Measurements from ENCODE around the gene LHFPL3.

The LHFPL3 gene

DNA sequence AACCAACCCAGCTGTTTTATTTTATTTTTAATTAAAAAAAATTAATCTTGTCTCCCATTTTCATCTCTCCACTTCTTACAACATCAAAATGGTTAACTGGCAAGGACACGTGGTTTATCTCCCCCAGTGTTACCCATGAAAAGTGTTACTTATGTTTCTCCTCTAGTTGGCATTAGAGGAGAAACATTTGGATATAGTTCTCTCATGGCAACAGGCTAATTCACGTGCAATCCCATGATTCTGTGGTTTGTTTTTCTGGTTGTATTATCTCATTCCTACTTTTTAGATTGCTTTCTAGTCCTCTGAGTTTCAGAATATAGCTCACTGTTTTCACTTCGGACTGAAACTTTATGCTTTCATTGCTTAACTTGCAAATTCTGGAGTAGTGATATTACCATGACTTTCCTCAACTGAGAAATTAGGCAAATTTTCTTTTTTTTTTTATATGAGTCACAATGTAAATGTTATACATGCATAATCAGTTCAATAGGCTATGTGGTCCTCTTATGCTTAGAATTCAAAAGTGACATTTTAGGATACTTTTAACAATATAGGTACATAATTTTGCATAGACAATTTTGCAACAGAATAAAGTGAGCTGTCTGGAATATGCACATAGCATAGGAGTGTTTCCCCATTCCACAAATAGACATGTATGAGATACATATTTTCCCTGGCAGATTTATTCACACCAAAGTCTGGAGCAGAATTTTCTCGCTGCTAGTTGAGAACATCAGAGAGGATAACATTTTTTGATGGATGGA is 43.0 kb downstream of the LHFPL3 start:
- no peak for DNase-seq (ENCODE audit: low read depth)

DNA sequence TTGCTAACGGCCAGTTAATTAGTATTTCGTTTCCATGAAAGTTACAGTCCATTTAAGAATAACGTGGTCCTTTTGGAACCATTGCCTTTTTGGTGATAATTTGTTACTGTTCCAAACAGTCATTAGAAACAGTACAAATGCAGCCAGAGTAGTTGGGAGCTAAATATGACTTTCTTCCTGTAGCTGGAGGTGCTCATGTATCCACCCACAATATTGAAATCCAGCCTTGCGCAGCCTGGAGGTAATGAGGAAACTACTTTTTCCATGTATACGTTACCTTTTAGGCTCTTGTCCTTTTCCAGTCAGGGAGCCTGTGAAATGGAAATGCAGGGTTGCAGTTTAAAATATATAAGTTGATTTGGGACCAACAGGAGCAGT is 43.6 kb downstream of the LHFPL3 start:
- no peak for DNase-seq (ENCODE audit: low read depth)

DNA sequence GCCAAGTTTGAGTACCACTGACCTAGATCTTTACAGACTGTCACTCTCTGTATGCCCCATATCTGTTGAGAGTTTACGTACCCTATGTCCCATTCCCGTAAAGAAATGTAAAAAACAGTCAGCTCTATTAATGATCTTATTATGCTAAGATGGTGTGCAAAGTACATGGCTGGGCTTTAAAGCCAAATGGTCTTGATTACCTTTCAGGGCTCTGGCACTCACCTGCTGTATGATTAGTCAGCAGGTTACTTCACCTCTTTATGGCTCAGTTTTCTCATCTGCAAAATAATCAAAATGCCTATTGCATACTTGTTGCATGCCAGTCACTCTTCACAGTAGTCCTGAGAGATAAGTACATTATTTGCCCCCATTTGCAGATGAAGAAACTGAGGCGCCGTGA is 54.2 kb downstream of the LHFPL3 start:
- DNase-seq (ENCODE audit: low read depth): no peak

DNA sequence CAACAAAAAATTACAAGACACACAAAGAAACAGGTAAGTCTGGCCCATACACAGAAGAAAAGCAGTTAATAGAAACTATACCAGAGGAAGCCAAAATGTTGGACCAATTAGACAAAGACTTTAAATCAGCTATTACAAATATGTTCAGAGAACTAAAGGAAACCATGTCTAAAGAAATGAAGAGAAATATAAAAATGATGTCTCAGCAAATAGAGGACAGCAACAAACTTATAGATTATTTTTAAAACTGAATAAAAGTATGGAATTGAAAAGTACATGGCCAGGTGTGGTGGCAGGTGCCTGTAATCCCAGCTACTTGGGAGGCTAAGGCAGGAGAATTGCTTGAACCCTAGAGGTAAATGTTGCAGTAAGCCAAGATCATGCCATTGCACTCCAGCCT is 58.5 kb downstream of the LHFPL3 start:
- no peak for DNase-seq (ENCODE audit: low read depth)

DNA sequence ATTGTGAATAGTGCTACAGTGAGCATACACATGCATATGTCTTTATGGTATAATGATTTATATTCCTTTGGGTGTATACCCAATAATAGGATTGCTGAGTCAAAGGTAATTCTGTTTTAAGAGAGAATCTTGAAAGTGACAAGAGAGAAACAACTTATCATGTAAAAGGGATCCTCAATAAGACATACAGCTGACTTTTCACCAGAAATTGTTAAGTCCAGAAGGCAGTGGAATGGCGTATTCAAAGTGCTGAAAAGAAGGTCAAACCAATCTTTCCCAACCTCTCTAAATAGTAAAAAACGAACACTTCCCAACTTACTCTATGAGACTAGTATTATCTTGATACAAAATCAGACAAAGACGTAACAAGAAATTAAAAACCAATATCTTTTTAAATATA is 59.8 kb downstream of the LHFPL3 start:
- DNase-seq (ENCODE audit: low read depth): no peak

DNA sequence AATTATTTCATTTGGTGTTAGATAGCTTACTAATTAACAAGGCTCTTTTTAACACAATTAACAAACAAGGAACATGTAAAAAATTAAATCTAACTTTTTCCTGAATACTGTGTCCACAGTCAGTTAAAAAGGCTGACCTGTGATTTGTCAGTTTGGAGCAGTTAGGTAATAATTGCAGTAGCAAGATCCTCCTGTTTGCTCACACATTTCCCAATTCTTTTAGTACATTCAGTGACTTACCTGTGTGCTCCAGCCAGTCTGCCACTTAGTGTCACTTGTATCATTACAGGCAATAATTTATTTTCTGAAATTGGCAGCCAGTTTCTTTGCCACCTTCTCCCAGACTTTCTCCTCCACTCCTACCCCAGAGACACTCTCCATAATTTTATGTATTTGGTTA is 66.8 kb downstream of the LHFPL3 start:
- no peak for DNase-seq (ENCODE audit: low read depth)

DNA sequence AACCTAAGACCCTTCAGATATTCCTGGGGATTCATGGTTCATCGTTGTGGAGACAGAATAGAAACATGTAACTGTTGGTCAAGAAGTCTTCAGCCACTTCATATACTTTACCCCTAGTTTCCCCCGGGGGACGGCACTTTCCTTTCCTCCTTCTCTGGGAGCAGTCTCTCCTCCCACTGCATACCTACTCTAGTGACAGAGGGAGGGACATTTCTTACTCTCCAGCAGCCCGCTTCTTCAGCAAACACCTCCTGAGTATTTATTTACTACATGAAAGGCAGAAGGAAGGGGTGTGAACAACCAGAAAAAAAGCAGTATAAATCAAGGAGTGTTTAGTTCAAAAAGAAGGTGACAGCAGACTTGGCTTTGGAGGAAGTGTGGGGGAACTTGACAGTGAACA is 69.0 kb downstream of the LHFPL3 start:
- no peak for DNase-seq (ENCODE audit: low read depth)

DNA sequence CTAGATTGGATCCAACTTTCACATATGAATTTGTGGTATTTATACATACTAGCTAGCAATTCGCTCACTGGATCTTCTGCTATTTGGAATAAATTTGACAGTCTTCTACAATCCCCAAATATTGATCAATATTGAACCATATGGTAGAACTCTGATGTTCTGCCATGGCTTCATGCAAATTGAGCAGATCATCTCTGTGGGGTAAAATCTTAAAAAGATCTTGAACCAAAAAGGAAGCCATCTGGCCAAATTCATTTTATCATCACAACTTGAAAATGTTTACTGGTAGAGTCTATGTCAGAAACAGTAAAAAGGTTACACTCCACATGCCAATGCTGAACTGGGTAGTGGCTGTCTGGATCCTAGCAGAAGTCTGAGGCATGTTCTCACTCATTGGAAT is 80.0 kb downstream of the LHFPL3 start:
- DNase-seq (ENCODE audit: low read depth): no peak

DNA sequence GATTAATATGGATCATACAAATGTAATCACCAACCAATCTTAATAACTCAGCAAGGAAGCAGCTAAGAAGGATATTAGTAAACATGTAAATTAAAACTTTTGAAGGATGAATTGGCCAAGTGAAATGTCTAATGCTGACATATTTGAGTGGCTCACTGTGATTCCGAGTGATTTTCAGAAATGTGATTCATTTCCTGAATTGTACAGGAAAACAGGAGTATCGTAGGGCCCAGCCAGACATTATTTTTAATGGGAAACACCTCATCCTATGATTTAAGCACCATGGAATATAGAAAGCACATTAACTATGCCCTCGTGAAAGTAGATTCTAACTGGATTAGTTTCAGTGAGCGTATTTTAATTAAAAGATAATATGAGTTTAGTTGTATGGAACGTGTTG is 82.3 kb downstream of the LHFPL3 start:
- DNase-seq (ENCODE audit: low read depth): no peak

DNA sequence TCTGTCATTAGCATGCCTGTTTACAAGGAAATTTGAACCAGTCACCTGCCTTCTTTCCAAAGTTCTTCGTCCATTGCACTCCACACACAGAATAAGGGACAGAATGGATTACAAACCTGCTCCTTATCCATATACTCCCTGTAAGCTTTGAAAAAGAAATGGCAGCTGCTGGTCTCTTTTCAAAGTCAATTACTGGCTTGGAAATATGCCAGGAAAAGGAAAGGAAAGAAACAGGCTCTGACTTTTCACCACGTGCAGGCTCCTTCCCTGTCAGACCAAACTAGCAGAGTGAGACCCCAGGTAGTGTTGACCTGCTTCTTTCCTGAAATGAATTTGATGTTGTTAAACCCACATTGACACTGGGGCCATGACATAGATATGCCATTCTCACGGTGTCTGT is 84.5 kb downstream of the LHFPL3 start:
- no peak for DNase-seq (ENCODE audit: low read depth)

DNA sequence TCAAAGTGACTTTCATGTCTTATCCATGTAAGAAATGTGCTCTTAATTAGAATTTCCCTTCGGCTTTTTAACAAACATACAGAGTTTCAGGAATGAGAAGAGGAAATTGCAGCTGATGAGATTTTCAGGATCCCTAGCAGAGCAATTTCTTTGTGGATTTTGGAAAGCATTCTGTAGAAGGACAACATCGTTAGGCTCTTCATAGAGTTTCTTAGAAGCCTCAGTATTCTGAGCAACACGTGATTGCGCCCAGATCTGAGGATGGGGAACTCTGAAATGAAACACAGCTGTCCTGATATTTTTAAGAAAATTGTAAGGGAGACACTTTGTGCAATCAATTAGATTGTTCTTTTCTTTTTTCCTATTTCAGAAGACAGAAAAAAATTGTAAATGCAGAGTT is 85.8 kb downstream of the LHFPL3 start:
- DNase-seq (ENCODE audit: low read depth): no peak

DNA sequence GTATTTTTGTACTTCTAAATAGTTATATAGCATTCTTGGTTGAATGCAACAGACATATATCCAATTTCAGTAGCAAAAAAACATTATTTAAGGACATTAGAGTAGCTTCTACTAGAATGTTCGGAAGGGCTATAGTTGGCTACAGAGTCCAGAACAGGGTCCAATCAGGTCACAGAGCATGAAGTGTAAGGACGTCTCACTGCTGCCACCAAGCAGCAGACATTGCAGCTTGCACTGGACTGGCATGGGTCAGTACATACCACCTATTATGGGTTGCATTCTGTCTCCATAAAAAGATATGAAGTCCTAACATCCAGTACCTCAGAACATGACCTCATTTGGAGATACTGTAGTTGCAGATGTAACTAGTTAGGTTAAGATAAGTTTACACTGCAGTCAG is 87.3 kb downstream of the LHFPL3 start:
- no peak for DNase-seq (ENCODE audit: low read depth)

DNA sequence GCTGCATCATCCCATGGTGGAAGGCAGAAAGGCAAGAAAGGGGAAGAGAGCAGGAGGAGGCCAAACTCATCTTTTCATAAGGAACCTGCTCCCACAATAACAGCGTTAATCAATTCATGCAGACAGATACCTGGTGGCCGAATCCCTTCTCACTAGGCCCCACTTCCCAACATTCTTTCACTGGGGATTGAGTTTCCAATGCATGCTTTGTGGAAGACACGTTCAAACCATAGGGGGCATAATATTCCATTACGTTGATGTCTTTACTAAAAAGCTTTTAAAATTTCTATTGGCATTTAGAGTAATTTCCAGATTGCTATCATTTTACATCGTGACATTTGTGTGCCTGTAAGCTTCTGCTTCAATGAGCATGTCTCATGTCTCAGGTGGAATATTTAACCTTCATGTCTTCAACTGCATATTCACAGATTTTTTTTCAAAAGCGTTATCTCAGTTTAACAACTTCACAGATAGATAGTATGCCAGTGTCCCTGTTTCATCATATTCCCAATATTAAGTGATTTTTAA is 88.5 kb downstream of the LHFPL3 start:
- DNase-seq (ENCODE audit: low read depth): no peak

DNA sequence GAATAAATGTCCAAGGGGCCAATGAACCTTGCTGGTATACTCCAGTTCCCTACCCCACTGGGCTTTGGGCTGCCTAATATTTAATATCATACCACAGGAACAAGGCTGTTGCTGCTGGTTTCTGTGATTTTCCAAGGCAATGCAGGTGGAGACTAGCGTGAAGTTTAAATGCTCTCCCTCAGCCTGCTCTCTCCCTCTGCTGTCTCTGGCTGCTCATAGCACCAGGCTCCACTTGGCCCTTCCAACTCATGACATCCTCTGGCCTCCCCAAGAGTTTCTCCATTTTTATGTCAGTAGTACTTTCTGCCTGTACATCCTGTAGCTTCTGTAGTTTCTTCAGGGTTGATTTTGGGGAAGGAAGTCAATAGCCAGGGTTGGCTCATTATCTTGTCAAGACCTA is 103.5 kb downstream of the LHFPL3 start:
- DNase-seq (ENCODE audit: low read depth): no peak

DNA sequence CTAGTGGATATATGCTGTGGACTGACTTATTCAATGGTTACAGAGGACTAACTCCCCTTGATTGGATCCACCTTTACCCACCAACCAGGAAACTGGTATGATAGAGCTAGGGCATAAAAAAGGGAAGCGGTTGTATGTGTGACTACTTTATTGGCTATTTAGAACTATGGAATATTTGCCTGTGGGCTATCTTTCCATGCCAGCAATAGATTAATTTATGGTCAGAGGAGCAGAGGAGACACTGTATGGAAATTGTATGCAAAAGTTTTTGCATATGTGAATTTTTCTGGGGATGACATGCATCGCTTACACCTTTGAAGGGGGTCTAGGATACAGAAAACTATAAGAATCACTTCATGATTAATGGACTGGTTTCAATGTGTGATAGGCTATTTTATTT is 105.7 kb downstream of the LHFPL3 start:
- DNase-seq (ENCODE audit: low read depth): no peak

DNA sequence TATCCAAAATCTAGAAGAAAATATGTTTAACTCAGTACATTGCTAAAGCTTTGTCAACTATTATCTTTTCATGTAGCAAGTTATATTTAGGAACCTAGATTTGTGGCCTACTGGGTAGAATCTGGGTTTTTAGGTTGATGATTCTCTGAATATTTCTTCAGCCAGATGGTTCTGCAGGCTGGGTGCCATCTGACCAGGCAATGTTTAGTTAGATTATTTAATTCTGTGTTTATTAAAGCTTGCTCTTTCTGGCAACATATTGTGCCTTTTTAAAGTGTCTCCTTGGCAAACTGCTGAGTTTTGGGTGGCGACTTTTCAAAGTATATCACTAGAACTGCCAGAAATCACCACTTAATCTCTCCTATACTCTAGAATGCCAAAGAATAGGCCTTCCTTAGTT is 114.1 kb downstream of the LHFPL3 start:
- DNase-seq (ENCODE audit: low read depth): no peak

DNA sequence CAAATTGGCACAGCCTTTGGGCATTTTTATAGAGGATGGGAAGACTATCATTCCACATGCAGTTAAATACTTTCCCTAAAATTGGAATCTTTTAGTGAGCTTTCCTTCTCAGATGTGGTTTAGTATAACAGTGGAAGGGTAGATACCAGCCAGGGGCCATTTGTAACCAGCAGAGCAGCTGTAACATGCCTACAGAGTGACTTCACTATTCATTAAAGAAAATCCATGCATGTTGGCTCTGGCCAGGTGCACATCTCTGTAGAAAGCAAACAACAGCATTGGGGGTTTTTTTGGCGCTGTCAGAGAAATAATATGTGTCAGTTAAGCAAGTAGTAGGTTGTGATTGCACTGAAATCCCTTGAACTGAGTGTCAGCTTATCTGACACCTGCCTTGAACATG is 115.6 kb downstream of the LHFPL3 start:
- no peak for DNase-seq (ENCODE audit: low read depth)

DNA sequence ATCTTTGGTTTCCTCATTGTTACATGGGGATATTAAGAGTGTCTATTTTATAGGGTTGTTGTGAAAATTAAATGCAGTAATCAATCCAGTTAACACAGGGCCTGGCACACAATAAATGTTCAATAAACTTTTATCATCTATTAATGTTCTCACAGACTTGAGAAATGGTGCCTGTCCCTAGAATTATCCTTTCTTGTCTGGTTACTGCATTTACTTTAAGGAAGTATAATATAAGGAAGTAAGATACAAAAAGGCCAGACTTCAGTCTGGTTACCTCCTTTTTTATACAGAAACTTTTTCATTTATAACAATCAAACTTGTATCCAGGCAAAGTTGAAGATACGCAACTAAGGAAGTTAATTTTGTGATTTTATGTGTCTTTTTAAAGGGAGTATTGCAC is 117.0 kb downstream of the LHFPL3 start:
- no peak for DNase-seq (ENCODE audit: low read depth)

DNA sequence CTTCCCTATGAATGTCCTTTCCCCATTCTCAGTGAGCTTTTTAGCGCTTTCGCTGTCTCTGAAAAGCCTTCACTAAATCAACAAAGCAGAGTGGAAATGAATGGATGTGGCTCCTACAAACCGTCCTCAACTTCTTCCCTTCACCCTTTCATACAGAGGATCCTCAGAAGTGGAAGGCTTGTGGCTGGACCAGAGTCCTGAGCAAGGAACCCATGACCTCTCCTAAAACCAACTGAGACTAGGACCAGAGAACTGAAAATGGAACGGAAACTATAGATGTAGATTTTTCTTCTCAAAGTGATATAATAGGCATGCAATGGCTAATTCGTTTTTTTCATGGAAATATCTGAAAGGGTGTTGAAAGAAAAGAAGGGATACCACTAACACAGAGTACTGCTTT is 122.5 kb downstream of the LHFPL3 start:
- no peak for DNase-seq (ENCODE audit: low read depth)

DNA sequence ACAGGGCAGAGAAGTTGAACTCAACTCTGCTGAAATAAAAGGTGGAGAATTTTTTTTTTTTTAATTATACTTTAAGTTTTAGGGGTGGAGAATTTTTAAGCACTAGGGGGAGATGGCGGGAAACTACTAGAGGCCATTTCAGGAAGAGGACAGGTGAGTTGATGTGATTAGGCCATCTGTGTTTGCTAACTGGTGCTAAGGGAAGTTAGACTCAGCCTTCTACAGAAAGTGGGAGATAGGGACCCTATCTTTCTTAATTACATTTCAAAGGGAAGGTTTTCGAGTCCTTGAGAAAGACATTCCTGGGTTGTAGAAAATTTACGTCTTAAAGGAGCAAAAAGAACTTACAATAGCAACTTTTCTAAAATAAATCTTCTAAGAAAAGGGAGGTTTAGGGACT is 124.8 kb downstream of the LHFPL3 start:
- DNase-seq (ENCODE audit: low read depth): no peak

DNA sequence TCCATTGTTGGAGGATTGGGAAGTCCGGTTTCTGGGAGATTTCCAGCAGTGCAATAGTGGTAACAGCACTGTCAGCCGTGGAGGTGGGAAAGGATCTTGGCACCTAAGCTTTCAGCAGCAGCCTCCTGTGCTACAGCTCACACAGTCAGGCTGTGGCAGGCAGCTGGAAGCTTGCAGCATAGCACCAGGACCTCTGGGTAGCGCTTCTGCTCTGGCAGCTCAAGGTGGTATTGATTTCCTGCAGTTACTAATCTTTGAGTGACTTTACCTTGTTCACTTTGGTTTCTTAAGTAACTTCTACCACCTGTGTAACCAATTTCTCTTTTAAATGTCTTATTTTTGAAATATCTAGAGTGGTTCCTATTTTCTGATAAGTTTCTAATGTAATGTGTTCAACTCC is 130.5 kb downstream of the LHFPL3 start:
- no peak for DNase-seq (ENCODE audit: low read depth)

DNA sequence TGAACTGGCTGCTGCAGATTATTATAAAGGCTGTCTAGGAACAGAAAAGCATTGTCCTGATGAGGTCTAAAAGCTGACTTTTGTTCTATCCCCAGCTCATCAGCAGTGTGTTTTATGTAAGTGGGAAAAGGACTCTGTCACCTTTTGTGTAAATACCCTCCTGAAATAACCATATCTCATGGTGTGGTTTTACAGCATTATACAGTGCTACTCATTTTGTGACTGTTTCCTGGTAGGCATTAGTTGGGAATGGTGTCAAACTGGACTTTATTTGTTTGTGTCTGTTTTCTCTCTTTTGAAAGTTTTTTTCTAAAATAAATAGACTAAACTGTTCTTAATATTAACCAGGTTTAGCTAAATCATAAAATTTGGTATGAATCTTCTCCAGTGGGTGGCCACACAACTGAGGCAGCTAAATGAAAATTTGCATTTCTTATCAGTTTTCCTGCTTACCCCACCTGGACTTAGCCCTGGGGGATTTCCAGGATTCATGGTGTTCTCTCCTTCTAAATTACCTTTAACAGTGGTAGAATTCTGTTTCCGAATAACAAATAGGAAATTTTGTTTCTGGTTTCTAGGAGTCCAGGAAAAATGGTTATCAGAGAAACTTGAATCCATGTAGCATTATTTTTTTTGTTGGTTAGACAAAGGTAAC is 140.9 kb downstream of the LHFPL3 start:
- DNase-seq (ENCODE audit: low read depth): no peak

DNA sequence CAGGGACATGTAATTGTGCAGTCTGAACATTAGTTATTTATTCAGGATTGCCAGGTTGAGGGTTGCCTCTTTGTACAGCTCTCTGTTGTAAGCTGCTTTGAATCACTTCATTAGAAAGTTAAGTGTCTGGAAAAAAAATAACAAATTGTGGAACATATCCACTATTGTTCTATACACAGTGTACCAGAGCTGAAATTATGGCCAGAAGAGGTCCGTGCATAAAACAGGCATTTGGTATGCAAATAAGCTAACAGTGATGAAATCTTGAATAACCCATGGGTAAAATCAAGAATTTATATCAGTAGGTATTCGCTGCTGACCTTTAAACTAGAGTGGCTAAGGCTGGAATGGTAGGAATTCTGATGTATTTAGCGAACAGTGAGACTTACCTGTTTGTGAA is 152.1 kb downstream of the LHFPL3 start:
- DNase-seq (ENCODE audit: low read depth): no peak

All from activated T-cell treated with anti-CD3 and anti-CD28 coated beads for 48 hours (primary cell).